HEK293 (cell line): Measurements from ENCODE around the gene RAD51C.
"Not testable (repeated sequence)": the region's sequence is repeated elsewhere in the genome, so short reads cannot be mapped to it uniquely, and the experiment has no call there.

Experiments
- CTCF ChIA-PET: fragments of 350-600 bp; formaldehyde crosslinking; extraction: SDS; loops from one replicate; lab custom pipeline; 2021; ENCODE audit warnings: antibody characterized with exemption; lab: Yijun Ruan, JAX
- POLR2A ChIA-PET: fragments of 300-600 bp; formaldehyde crosslinking; extraction: SDS; loops from one replicate; lab custom pipeline; 2020; ENCODE audit warnings: antibody characterized with exemption, inconsistent platforms; lab: Yijun Ruan, JAX
- H3K27ac ChIP-seq: fragments of 200-500 bp; sonication (Bioruptor generic); 2 replicates; pipeline ENCODE4 v1.5.1; 2014; ENCODE audit warnings: low read depth, low read length, control low read depth, inconsistent platforms; ENCODE audit errors: extremely low read depth
- H3K36me3 ChIP-seq, 2 experiments: fragments of 200-500 bp in 1 of 2; sonication (Bioruptor generic) in 1 of 2; 1 replicate in 1 of 2; 2 replicates in 1 of 2; pipeline ENCODE4 v1.5.1; 2014 to 2017; ENCODE audit warnings: inconsistent platforms in 2 of 2, low read length in 2 of 2; ENCODE audit not compliant: control insufficient read depth in 2 of 2, insufficient read depth in 1 of 2
- H3K4me1 ChIP-seq: fragments of 200-500 bp; sonication (Bioruptor generic); 2 replicates; pipeline ENCODE4 v1.5.1; 2014; ENCODE audit warnings: mild to moderate bottlenecking, low read length, inconsistent platforms; ENCODE audit not compliant: control insufficient read depth, insufficient read depth
- H3K4me3 ChIP-seq: 2 replicates; pipeline ENCODE4 v1.5.1; 2011; ENCODE audit warnings: low read depth, mild to moderate bottlenecking, control low read depth, low read length, moderate library complexity
- H3K9me3 ChIP-seq: fragments of 200-500 bp; sonication (Bioruptor generic); 2 replicates; pipeline ENCODE4 v1.5.1; 2014; ENCODE audit warnings: low read depth, low read length, inconsistent platforms; ENCODE audit not compliant: control insufficient read depth, insufficient read depth
- MEIS1 ChIP-seq: sonication (generic); formaldehyde crosslinking; IDR thresholded peaks from 2 replicates; pipeline ENCODE4 v1.8.1; 2022; ENCODE audit warnings: missing genetic modification reagents, mild to moderate bottlenecking, borderline replicate concordance
- PRDM1 ChIP-seq: fragments of 450-650 bp; formaldehyde crosslinking; IDR thresholded peaks from 2 replicates; pipeline ENCODE4; 2016; ENCODE audit warnings: missing biosample characterization, missing genetic modification characterization
- SALL2 ChIP-seq: fragments of 450-650 bp; formaldehyde crosslinking; IDR thresholded peaks from 2 replicates; pipeline ENCODE4 v1.5.0; 2017; ENCODE audit warnings: missing biosample characterization, mild to moderate bottlenecking, missing genetic modification characterization, borderline replicate concordance
- ZBTB6 ChIP-seq: fragments of 450-650 bp; formaldehyde crosslinking; IDR thresholded peaks from 2 replicates; pipeline ENCODE4 v1.5.1; 2017; ENCODE audit warnings: missing biosample characterization, missing genetic modification characterization
- ZBTB7A ChIP-seq: fragments of 450-650 bp; formaldehyde crosslinking; IDR thresholded peaks from 2 replicates; pipeline ENCODE4 v1.5.1; 2016; ENCODE audit warnings: low read depth, missing biosample characterization, missing genetic modification characterization
- ZEB2 ChIP-seq: fragments of 450-650 bp; formaldehyde crosslinking; IDR thresholded peaks from 2 replicates; pipeline ENCODE4 v1.5.1; 2016; ENCODE audit warnings: missing biosample characterization, missing genetic modification characterization
- ZFP69B ChIP-seq: fragments of 450-650 bp; formaldehyde crosslinking; IDR thresholded peaks from 2 replicates; pipeline ENCODE4 v1.5.1; 2016; ENCODE audit warnings: missing biosample characterization, missing genetic modification characterization
- ZNF10 ChIP-seq: fragments of 450-650 bp; formaldehyde crosslinking; IDR thresholded peaks from 2 replicates; pipeline ENCODE4 v1.5.1; 2017; ENCODE audit warnings: missing biosample characterization, missing genetic modification characterization
- ZNF146 ChIP-seq: fragments of 450-650 bp; formaldehyde crosslinking; IDR thresholded peaks from 2 replicates; pipeline ENCODE4 v1.5.1; 2016; ENCODE audit warnings: missing biosample characterization, missing genetic modification characterization
- ZNF239 ChIP-seq: fragments of 450-650 bp; formaldehyde crosslinking; IDR thresholded peaks from 2 replicates; pipeline ENCODE4 v1.5.1; 2016; ENCODE audit warnings: missing biosample characterization, missing genetic modification characterization
- ZNF26 ChIP-seq: fragments of 450-650 bp; formaldehyde crosslinking; IDR thresholded peaks from 2 replicates; pipeline ENCODE4 v1.5.1; 2016; ENCODE audit warnings: missing biosample characterization, missing genetic modification characterization
- ZNF311 ChIP-seq: fragments of 450-650 bp; formaldehyde crosslinking; IDR thresholded peaks from 2 replicates; pipeline ENCODE4 v1.5.1; 2017; ENCODE audit warnings: missing biosample characterization, missing genetic modification characterization, borderline replicate concordance
- ZNF366 ChIP-seq: fragments of 450-650 bp; formaldehyde crosslinking; conservative IDR thresholded peaks from 2 replicates; pipeline ENCODE4 v1.5.1; 2016; ENCODE audit warnings: missing biosample characterization, missing genetic modification characterization
- ZNF394 ChIP-seq: fragments of 450-650 bp; formaldehyde crosslinking; IDR thresholded peaks from 2 replicates; pipeline ENCODE4 v1.5.1; 2016; ENCODE audit warnings: missing biosample characterization, missing genetic modification characterization, mild to moderate bottlenecking, moderate library complexity, borderline replicate concordance
- ZNF549 ChIP-seq: fragments of 450-650 bp; IDR thresholded peaks from 2 replicates; pipeline ENCODE4 v1.5.1; 2018; ENCODE audit warnings: missing biosample characterization, missing genetic modification characterization, mild to moderate bottlenecking, inconsistent platforms, moderate library complexity
- ZNF580 ChIP-seq: fragments of 450-650 bp; formaldehyde crosslinking; IDR thresholded peaks from 2 replicates; pipeline ENCODE4 v1.5.1; 2016; ENCODE audit warnings: missing biosample characterization, missing genetic modification characterization
- ZNF670 ChIP-seq: fragments of 450-650 bp; formaldehyde crosslinking; IDR thresholded peaks from 2 replicates; pipeline ENCODE4 v1.5.1; 2016; ENCODE audit warnings: missing biosample characterization, missing genetic modification characterization, low read depth
- ZNF692 ChIP-seq: fragments of 450-650 bp; formaldehyde crosslinking; IDR thresholded peaks from 2 replicates; pipeline ENCODE4 v1.5.1; 2016; ENCODE audit warnings: missing biosample characterization, missing genetic modification characterization
- ZNF830 ChIP-seq: fragments of 450-650 bp; IDR thresholded peaks from 2 replicates; pipeline ENCODE4 v1.5.0; 2018; ENCODE audit warnings: missing biosample characterization, missing genetic modification characterization, low read depth, mild to moderate bottlenecking, moderate library complexity

The RAD51C gene

GRCh38 chr17:58671969-58672368 lies 20.4 kb upstream of the RAD51C start (continued):
- no peak for TF ChIP-seq ZNF692 (tag by site-specific recombination)

- CTCF ChIA-PET, result interaction anchor here (0.6 kb wide), 1 partner anchor 10 kb away, joined by 3 read pairs; no protein-coding TSS in a partner anchor
- Histone ChIP-seq H3K27ac (no peak overlapping the region), H3K4me1 (peaks cover 4% of the 10 kb centered on the region; the same call in 1 of the 2 replicates), H3K4me3 (no peak overlapping the region), H3K36me3 (no peaks in the 10 kb centered on the region), H3K9me3 (no peaks in the 10 kb centered on the region)
- POLR2A ChIA-PET, result interaction anchor here (1.0 to 6.2 kb wide), 2 partner anchors 7 to 46 kb away, joined by 3 to 40 read pairs; no protein-coding TSS in a partner anchor
- TF ChIP-seq ZNF366 (no peak), ZNF26 (tag by site-specific recombination) (no peak), ZNF311 (tag by site-specific recombination) (no peak), ZNF549 (no peak), ZEB2 (tag by site-specific recombination) (no peak), ZNF10 (tag by site-specific recombination) (no peak), MEIS1 (CRISPR knock-in tag) (no peak), ZNF239 (tag by site-specific recombination) (no peak), ZNF670 (no peak), ZNF830 (tag by site-specific recombination) (no peak), SALL2 (tag by site-specific recombination) (no peak), ZNF394 (no peak), ZBTB7A (tag by site-specific recombination) (no peak), PRDM1 (tag by site-specific recombination) (no peak), ZBTB6 (tag by site-specific recombination) (no peak), ZFP69B (tag by site-specific recombination) (no peak)
These were observed 15.1 kb upstream of the RAD51C start for GRCh38 chr17:58677194-58677880.

GRCh38 chr17:58678287-58678686 lies 14.1 kb upstream of the RAD51C start:
- not testable (repeated sequence) for H3K9me3 ChIP-seq, H3K4me1 ChIP-seq, H3K36me3 ChIP-seq, H3K27ac ChIP-seq, H3K4me3 ChIP-seq
- ChIA-PET CTCF (interaction anchor here (0.6 to 1.4 kb wide), 2 partner anchors 35 to 90 kb away, joined by 3 to 4 read pairs; no protein-coding TSS in a partner anchor), POLR2A (interaction anchor here (1.0 to 6.2 kb wide), 4 partner anchors 8 to 47 kb away, joined by 3 to 40 read pairs (median 4); partner anchors contain the start of gene RAD51C)
- TF ChIP-seq ZNF146 (tag by site-specific recombination), result peak; percentile 99
- peak; percentile 81 for TF ChIP-seq ZNF580
- TF ChIP-seq, all 188 proteins: peak for 2; not testable (repeated sequence) for 186
